ENCODE data around the gene DNAH7. TPM values are rescaled to one million over a fixed set of nuclear protein-coding genes. Genes with fewer than 3 reads are reported as not detected.

Gene DNAH7
- total RNA-seq, 1 donor from 2014 or later, result 0.98 TPM

GRCh38 chr2:195709901-195710806, 358.5 kb downstream of the DNAH7 start:
- ATAC-seq (no peak), DNase-seq (no peak)
- H3K36me3 ChIP-seq, result peaks cover 17% of the 10 kb centered on the region
- no peak overlapping the region for H3K27ac ChIP-seq
- H3K4me3 ChIP-seq, result no peak overlapping the region
- intact Hi-C loops (cut with DNase I), result no loop called here
- no peak for TF ChIP-seq CTCF (IDR thresholded peaks at IDR 0.05)
- H3K9me3 ChIP-seq, result no peaks in the 10 kb centered on the region
- H3K27me3 ChIP-seq, result no peaks in the 10 kb centered on the region
- H3K4me1 ChIP-seq, result no peaks in the 10 kb centered on the region

- no peak for TF ChIP-seq CTCF (IDR thresholded peaks at IDR 0.05)
- no peaks in the 10 kb centered on the region for H3K27me3 ChIP-seq
- ATAC-seq (no peak), DNase-seq (no peak)
- no peak overlapping the region for H3K27ac ChIP-seq
- H3K36me3 ChIP-seq, result no peaks in the 10 kb centered on the region
- no peaks in the 10 kb centered on the region for H3K9me3 ChIP-seq
- no peak overlapping the region for H3K4me3 ChIP-seq
- intact Hi-C loops (cut with DNase I), result no loop called here
- H3K4me1 ChIP-seq, result no peaks in the 10 kb centered on the region
Measured at GRCh38 chr2:195706161-195706900, 362.3 kb downstream of the DNAH7 start.

GRCh38 chr2:195700480-195700879, 368.2 kb downstream of the DNAH7 start:
- no peak overlapping the region for H3K4me3 ChIP-seq
- H3K9me3 ChIP-seq, result peaks cover 13% of the 10 kb centered on the region
- H3K27me3 ChIP-seq, result no peaks in the 10 kb centered on the region
- no peak for ATAC-seq
- no peaks in the 10 kb centered on the region for H3K36me3 ChIP-seq
- no peak overlapping the region for H3K27ac ChIP-seq
- no peak for DNase-seq
- TF ChIP-seq CTCF (IDR thresholded peaks at IDR 0.05), result no peak
- intact Hi-C loops (cut with DNase I), result no loop called here
- H3K4me1 ChIP-seq, result no peaks in the 10 kb centered on the region

GRCh38 chr2:195697681-195698220, 370.9 kb downstream of the DNAH7 start:
- Histone ChIP-seq H3K4me3 (no peak overlapping the region), H3K27me3 (no peaks in the 10 kb centered on the region)
- DNase-seq, result no peak

GRCh38 chr2:195696012-195696411, 372.6 kb downstream of the DNAH7 start:
- Histone ChIP-seq H3K4me3 (no peak overlapping the region), H3K4me1 (no peaks in the 10 kb centered on the region), H3K27me3 (no peaks in the 10 kb centered on the region), H3K36me3 (no peaks in the 10 kb centered on the region), H3K9me3 (peaks cover 13% of the 10 kb centered on the region), H3K27ac (no peak overlapping the region)
- DNase-seq (no peak), ATAC-seq (no peak)
- TF ChIP-seq CTCF (IDR thresholded peaks at IDR 0.05), result no peak
- intact Hi-C loops (cut with DNase I), result no loop called here

More at GRCh38 chr2:195697681-195698220, 370.9 kb downstream of the DNAH7 start:
- no peak for TF ChIP-seq CTCF (IDR thresholded peaks at IDR 0.05)
- no peak for ATAC-seq
- Histone ChIP-seq H3K4me1 (no peaks in the 10 kb centered on the region), H3K36me3 (no peaks in the 10 kb centered on the region), H3K9me3 (peaks cover 13% of the 10 kb centered on the region), H3K27ac (no peak overlapping the region)
- intact Hi-C loops (cut with DNase I), result no loop called here

Data from upper lobe of right lung (tissue), 1 donor.